Cortex of kidney (tissue), 1 donor: ENCODE measurements around the gene SFTA2.

Experiments used
- DNase-seq: peaks from one replicate; lab custom pipeline; 2025; lab: John Stamatoyannopoulos, UW

The SFTA2 gene

GRCh38 chr6:30889921-30890645 lies 41.9 kb downstream of the SFTA2 start:
- DNase-seq: no peak

GRCh38 chr6:30889496-30889885 lies 42.5 kb downstream of the SFTA2 start:
- no peak for DNase-seq

GRCh38 chr6:30888816-30889495 lies 43.0 kb downstream of the SFTA2 start:
- DNase-seq: no peak

- no peak for DNase-seq
Observed at GRCh38 chr6:30887901-30888815, 43.8 kb downstream of the SFTA2 start.

- DNase-seq: no peak
Observed at GRCh38 chr6:30886897-30887255, 45.1 kb downstream of the SFTA2 start.

GRCh38 chr6:30885999-30886896 lies 45.7 kb downstream of the SFTA2 start:
- no peak for DNase-seq

- DNase-seq: no peak
Observed at GRCh38 chr6:30885481-30885998, 46.4 kb downstream of the SFTA2 start.

GRCh38 chr6:30884521-30885480 lies 47.2 kb downstream of the SFTA2 start:
- DNase-seq: no peak

GRCh38 chr6:30883685-30884520 lies 48.1 kb downstream of the SFTA2 start, which contains the start of gene DDR1:
DDR1 (plus strand) TSS chr6:30884519; CDS start chr6:30888730, 4,211 bp downstream.
- DNase-seq: no peak

- no peak for DNase-seq
Observed at GRCh38 chr6:30882759-30883684, 48.9 kb downstream of the SFTA2 start.

- no peak for DNase-seq
Observed at GRCh38 chr6:30882204-30882758, 49.7 kb downstream of the SFTA2 start.

GRCh38 chr6:30881392-30882203 lies 50.4 kb downstream of the SFTA2 start:
- DNase-seq: no peak
